HepG2 (cell line): ENCODE measurements around the gene TOX2.

ENCODE experiments used
- ESRRA ChIP-seq: sonication (generic); formaldehyde crosslinking; IDR thresholded peaks from 2 replicates; pipeline ENCODE4 v1.5.1; 2020; ENCODE audit warnings: mild to moderate bottlenecking, low read depth, missing genetic modification reagents
- FOXJ3 ChIP-seq: sonication (generic); formaldehyde crosslinking; IDR thresholded peaks from 2 replicates; pipeline ENCODE4 v1.4.0; 2020; ENCODE audit warnings: missing genetic modification reagents, mild to moderate bottlenecking, borderline replicate concordance
- GABPA ChIP-seq, 2 experiments: IDR thresholded peaks; 2 replicates each; pipeline ENCODE4 v1.6.1; 2011 to 2016; ENCODE audit warnings: low read depth in 2 of 2, low read length in 1 of 2, missing biosample characterization in 1 of 2, missing genetic modification characterization in 1 of 2
- NFIC ChIP-seq: IDR thresholded peaks from 2 replicates; pipeline ENCODE4 v1.6.1; 2012; ENCODE audit warnings: mild to moderate bottlenecking, low read length, inconsistent platforms
- TCF7L2 ChIP-seq: IDR thresholded peaks from 2 replicates; pipeline ENCODE4 v1.6.1; 2011; ENCODE audit warnings: mild to moderate bottlenecking, low read depth, low read length, moderate library complexity
- ZNF121 ChIP-seq: sonication (generic); formaldehyde crosslinking; IDR thresholded peaks from 2 replicates; pipeline ENCODE4 v1.5.0; 2020; ENCODE audit warnings: mild to moderate bottlenecking, missing genetic modification reagents
- ZSCAN30 ChIP-seq: sonication (generic); formaldehyde crosslinking; IDR thresholded peaks from 2 replicates; pipeline ENCODE4 v1.5.0; 2020; ENCODE audit warnings: mild to moderate bottlenecking, missing genetic modification reagents
- TF ChIP-seq, protein P1 (sequence below): sonication (generic); formaldehyde crosslinking; IDR thresholded peaks from 2 replicates; pipeline ENCODE4 v1.9.0; 2021; ENCODE audit warnings: missing genetic modification reagents, borderline replicate concordance
- TF ChIP-seq, protein P2 (sequence below): sonication (generic); formaldehyde crosslinking; IDR thresholded peaks from 2 replicates; pipeline ENCODE4 v1.4.0; 2020; ENCODE audit warnings: missing genetic modification reagents

DNA sequence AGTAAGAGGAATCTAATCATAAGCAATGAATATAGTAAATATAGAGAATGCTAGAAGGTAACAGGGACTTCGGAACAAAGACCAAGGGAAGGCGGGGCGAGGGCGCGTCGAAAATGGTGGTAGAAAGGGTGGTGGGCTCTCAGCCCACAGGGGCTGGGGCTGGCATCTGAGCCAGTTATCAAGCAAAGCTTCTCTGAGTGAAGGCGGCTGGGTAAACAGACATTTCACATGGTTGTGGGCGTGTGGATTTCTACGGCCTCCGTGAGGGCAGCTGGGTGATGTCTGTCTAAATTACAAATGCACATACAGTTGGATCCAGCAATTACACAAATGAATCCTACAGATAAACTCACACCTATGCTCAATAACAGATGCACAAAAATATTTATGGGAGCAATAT, 56.6 kb downstream of the TOX2 start:
- TF ChIP-seq ZNF121 (CRISPR knock-in tag) (no peak), ESRRA (no peak), TCF7L2 (no peak), FOXJ3 (CRISPR knock-in tag) (no peak), NFIC (no peak), GABPA (IDR thresholded peaks at IDR 0.05; ENCODE audit: low read depth, low read length) (no peak), GABPA (CRISPR knock-in tag; IDR thresholded peaks at IDR 0.05; ENCODE audit: low read depth) (no peak), ZSCAN30 (no peak)
- TF ChIP-seq, protein P1, sequence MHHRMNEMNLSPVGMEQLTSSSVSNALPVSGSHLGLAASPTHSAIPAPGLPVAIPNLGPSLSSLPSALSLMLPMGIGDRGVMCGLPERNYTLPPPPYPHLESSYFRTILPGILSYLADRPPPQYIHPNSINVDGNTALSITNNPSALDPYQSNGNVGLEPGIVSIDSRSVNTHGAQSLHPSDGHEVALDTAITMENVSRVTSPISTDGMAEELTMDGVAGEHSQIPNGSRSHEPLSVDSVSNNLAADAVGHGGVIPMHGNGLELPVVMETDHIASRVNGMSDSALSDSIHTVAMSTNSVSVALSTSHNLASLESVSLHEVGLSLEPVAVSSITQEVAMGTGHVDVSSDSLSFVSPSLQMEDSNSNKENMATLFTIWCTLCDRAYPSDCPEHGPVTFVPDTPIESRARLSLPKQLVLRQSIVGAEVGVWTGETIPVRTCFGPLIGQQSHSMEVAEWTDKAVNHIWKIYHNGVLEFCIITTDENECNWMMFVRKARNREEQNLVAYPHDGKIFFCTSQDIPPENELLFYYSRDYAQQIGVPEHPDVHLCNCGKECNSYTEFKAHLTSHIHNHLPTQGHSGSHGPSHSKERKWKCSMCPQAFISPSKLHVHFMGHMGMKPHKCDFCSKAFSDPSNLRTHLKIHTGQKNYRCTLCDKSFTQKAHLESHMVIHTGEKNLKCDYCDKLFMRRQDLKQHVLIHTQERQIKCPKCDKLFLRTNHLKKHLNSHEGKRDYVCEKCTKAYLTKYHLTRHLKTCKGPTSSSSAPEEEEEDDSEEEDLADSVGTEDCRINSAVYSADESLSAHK (CRISPR knock-in tag) = no peak
- TF ChIP-seq, protein P2, sequence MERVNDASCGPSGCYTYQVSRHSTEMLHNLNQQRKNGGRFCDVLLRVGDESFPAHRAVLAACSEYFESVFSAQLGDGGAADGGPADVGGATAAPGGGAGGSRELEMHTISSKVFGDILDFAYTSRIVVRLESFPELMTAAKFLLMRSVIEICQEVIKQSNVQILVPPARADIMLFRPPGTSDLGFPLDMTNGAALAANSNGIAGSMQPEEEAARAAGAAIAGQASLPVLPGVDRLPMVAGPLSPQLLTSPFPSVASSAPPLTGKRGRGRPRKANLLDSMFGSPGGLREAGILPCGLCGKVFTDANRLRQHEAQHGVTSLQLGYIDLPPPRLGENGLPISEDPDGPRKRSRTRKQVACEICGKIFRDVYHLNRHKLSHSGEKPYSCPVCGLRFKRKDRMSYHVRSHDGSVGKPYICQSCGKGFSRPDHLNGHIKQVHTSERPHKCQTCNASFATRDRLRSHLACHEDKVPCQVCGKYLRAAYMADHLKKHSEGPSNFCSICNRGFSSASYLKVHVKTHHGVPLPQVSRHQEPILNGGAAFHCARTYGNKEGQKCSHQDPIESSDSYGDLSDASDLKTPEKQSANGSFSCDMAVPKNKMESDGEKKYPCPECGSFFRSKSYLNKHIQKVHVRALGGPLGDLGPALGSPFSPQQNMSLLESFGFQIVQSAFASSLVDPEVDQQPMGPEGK = no peak
